Suppressor macrophage (primary cell): ENCODE data around the gene ALAD.

ENCODE experiments used
- DNase-seq, 4 experiments: peaks; one replicate each; pipeline ENCODE4 v3.0.0-alpha.2; 2020 to 2022

The ALAD gene

GRCh38 chr9:113373256-113373655, 27.8 kb downstream of the ALAD start:
- DNase-seq = no peak

GRCh38 chr9:113372059-113372458, 29.0 kb downstream of the ALAD start:
- no peak for DNase-seq

- DNase-seq = no peak
These were observed 30.2 kb downstream of the ALAD start for GRCh38 chr9:113370806-113371325.

- no peak for DNase-seq
These were observed 31.3 kb downstream of the ALAD start for GRCh38 chr9:113369855-113370140.

GRCh38 chr9:113368982-113369854, 31.9 kb downstream of the ALAD start:
- no peak for DNase-seq

GRCh38 chr9:113368348-113368981, 32.6 kb downstream of the ALAD start:
- DNase-seq = no peak

- peak; percentile 13 to 61 (median 50) for DNase-seq
These were observed 35.4 kb downstream of the ALAD start for GRCh38 chr9:113365652-113366051.

- no peak for DNase-seq
These were observed 36.1 kb downstream of the ALAD start for GRCh38 chr9:113364951-113365350.

- DNase-seq = no peak
These were observed 37.7 kb downstream of the ALAD start for GRCh38 chr9:113363336-113363735.

GRCh38 chr9:113361304-113362018, 39.6 kb downstream of the ALAD start:
- DNase-seq = no peak

- no peak for DNase-seq
These were observed 40.7 kb downstream of the ALAD start for GRCh38 chr9:113360242-113360842.

GRCh38 chr9:113359385-113359784, 41.7 kb downstream of the ALAD start:
- no peak for DNase-seq

GRCh38 chr9:113356686-113357292, 44.3 kb downstream of the ALAD start:
- DNase-seq = no peak

GRCh38 chr9:113355040-113355596, 46.0 kb downstream of the ALAD start:
- peak in 1 of 4 experiments; percentile 13 for DNase-seq

- no peak for DNase-seq
These were observed 48.7 kb downstream of the ALAD start for GRCh38 chr9:113352411-113352810.

GRCh38 chr9:113352006-113352405, 49.1 kb downstream of the ALAD start:
- DNase-seq = no peak

GRCh38 chr9:113350937-113351336, 50.1 kb downstream of the ALAD start:
- peak; percentile 61 to 73 (median 68) for DNase-seq

- peak in 2 of 4 experiments; percentile 20 to 28 for DNase-seq
These were observed 50.9 kb downstream of the ALAD start for GRCh38 chr9:113350107-113350661.

GRCh38 chr9:113349445-113350094, 51.5 kb downstream of the ALAD start, which contains the start of gene BSPRY:
TSS of gene BSPRY (plus strand) at chr9:113349541. CDS start at chr9:113349580, 39 bp downstream.
- DNase-seq = peak in 2 of 4 experiments; percentile 24 to 36

GRCh38 chr9:113349066-113349444, 52.0 kb downstream of the ALAD start:
- DNase-seq = no peak

- DNase-seq = no peak
These were observed 52.6 kb downstream of the ALAD start for GRCh38 chr9:113348437-113348836.
